ENCODE data around the gene ZBED2. TPM values are rescaled to one million over a fixed set of nuclear protein-coding genes. Genes with fewer than 3 reads are reported as not detected.

ZBED2 gene
- total and polyA plus RNA-seq, 2 experiments from 2014 or later = not detected

- Histone ChIP-seq H3K4me1 (ENCODE audit: insufficient read depth) (no peaks in the 10 kb centered on the region; the same call in 1 of the 2 replicates), H3K4me2 (no peak overlapping the region), H3K36me3 (ENCODE audit: insufficient read depth) (no peaks in the 10 kb centered on the region), H3K27ac (ENCODE audit: low read depth) (no peak overlapping the region), H3K4me3 (no peak overlapping the region), H2AFZ (no peak overlapping the region), H4K20me1 (replicated peaks; ENCODE audit: insufficient read depth) (no peaks in the 10 kb centered on the region), H3K27me3 (ENCODE audit: insufficient read depth) (no peaks in the 10 kb centered on the region), H3K79me2 (replicated peaks; ENCODE audit: insufficient read depth) (no peaks in the 10 kb centered on the region), H3K9me2 (ENCODE audit: insufficient read depth) (no peaks in the 10 kb centered on the region; the same call in 1 of the 2 replicates), H3F3A (replicated peaks; ENCODE audit: low read depth) (no peaks in the 10 kb centered on the region)
- DNase-seq (ENCODE audit: low spot score) = no peak
- Mint-ChIP-seq H3K9me3 (no peaks in the 10 kb centered on the region), H3K4me1 (peaks cover 2% of the 10 kb centered on the region; the same call in 2 of the 3 replicates), H3K27me3 (ENCODE audit: insufficient read depth, low read depth, poor library complexity) (no peaks in the 10 kb centered on the region), H3K4me3 (no peak overlapping the region), H3K36me3 (ENCODE audit: low read depth) (no peaks in the 10 kb centered on the region), H3K27ac (no peak overlapping the region)
- TF ChIP-seq EZH2 (IDR thresholded peaks at IDR 0.05; ENCODE audit: low read depth, unreplicated experiment) (no peak), JUNB (IDR thresholded peaks at IDR 0.05; ENCODE audit: unreplicated experiment) (no peak)
- no peak for ATAC-seq
Measured at GRCh38 chr3:111605493-111605892, 10.3 kb upstream of the ZBED2 start.

GRCh38 chr3:111605018-111605417, 9.9 kb upstream of the ZBED2 start:
- H3K79me2 ChIP-seq (replicated peaks; ENCODE audit: insufficient read depth) = no peaks in the 10 kb centered on the region
- no peak overlapping the region for H3K4me2 ChIP-seq
- no peaks in the 10 kb centered on the region for H3K27me3 ChIP-seq (ENCODE audit: insufficient read depth)
- no peak for TF ChIP-seq NANOG (IDR thresholded peaks at IDR 0.05; ENCODE audit: borderline replicate concordance)
- TF ChIP-seq STAT1 (IDR thresholded peaks at IDR 0.05; ENCODE audit: unreplicated experiment) = no peak
- no peak for TF ChIP-seq POLR2AphosphoS5 (IDR thresholded peaks at IDR 0.05; ENCODE audit: low read depth)
- no peak for TF ChIP-seq CTCF (conservative IDR thresholded peaks at IDR 0.05; ENCODE audit: low read depth in 2 of 2)
- H3K4me1 Mint-ChIP-seq = peaks cover 2% of the 10 kb centered on the region; the same call in 2 of the 3 replicates
- H2AFZ ChIP-seq = no peak overlapping the region
- DNase-seq (ENCODE audit: low spot score) (no peak), ATAC-seq (no peak)
- no peak overlapping the region for H3K27ac ChIP-seq (ENCODE audit: low read depth)
- H3K9me3 Mint-ChIP-seq = no peaks in the 10 kb centered on the region
- no peaks in the 10 kb centered on the region for H3F3A ChIP-seq (replicated peaks; ENCODE audit: low read depth)
- no peak overlapping the region for H3K27ac Mint-ChIP-seq
- H3K9me2 ChIP-seq (ENCODE audit: insufficient read depth) = no peaks in the 10 kb centered on the region; the same call in 1 of the 2 replicates
- H3K36me3 ChIP-seq (ENCODE audit: insufficient read depth) = no peaks in the 10 kb centered on the region
- H3K27me3 Mint-ChIP-seq (ENCODE audit: insufficient read depth, low read depth, poor library complexity) = no peaks in the 10 kb centered on the region
- no peaks in the 10 kb centered on the region for H4K20me1 ChIP-seq (replicated peaks; ENCODE audit: insufficient read depth)
- no peak overlapping the region for H3K4me3 ChIP-seq
- no peaks in the 10 kb centered on the region; the same call in 1 of the 2 replicates for H3K4me1 ChIP-seq (ENCODE audit: insufficient read depth)
- no peaks in the 10 kb centered on the region for H3K36me3 Mint-ChIP-seq (ENCODE audit: low read depth)
- no peak overlapping the region for H3K4me3 Mint-ChIP-seq

GRCh38 chr3:111604119-111604518, 9.0 kb upstream of the ZBED2 start:
- H3K9me2 ChIP-seq (ENCODE audit: insufficient read depth) = no peaks in the 10 kb centered on the region; the same call in 1 of the 2 replicates
- H3K9me3 Mint-ChIP-seq = no peaks in the 10 kb centered on the region
- TF ChIP-seq NANOG (IDR thresholded peaks at IDR 0.05; ENCODE audit: borderline replicate concordance) (no peak), ZNF114 (CRISPR knock-in tag; IDR thresholded peaks at IDR 0.05) (no peak), EZH2phosphoT487 (IDR thresholded peaks at IDR 0.05; ENCODE audit: unreplicated experiment) (no peak), ZNF462 (CRISPR knock-in tag; IDR thresholded peaks at IDR 0.05) (no peak)

More at GRCh38 chr3:111604119-111604518, 9.0 kb upstream of the ZBED2 start:
- DNase-seq (ENCODE audit: low spot score) (no peak), ATAC-seq (no peak)
- no peaks in the 10 kb centered on the region for H3K79me2 ChIP-seq (replicated peaks; ENCODE audit: insufficient read depth)
- peaks cover 2% of the 10 kb centered on the region; the same call in 2 of the 3 replicates for H3K4me1 Mint-ChIP-seq
- H2AFZ ChIP-seq = no peak overlapping the region
- no peak overlapping the region for H3K27ac ChIP-seq (ENCODE audit: low read depth)
- H3K4me2 ChIP-seq = no peak overlapping the region
- no peak overlapping the region for H3K27ac Mint-ChIP-seq
- no peaks in the 10 kb centered on the region for H3K36me3 Mint-ChIP-seq (ENCODE audit: low read depth)
- no peaks in the 10 kb centered on the region for H3F3A ChIP-seq (replicated peaks; ENCODE audit: low read depth)
- H3K4me3 ChIP-seq = no peak overlapping the region
- H3K4me1 ChIP-seq (ENCODE audit: insufficient read depth) = no peaks in the 10 kb centered on the region; the same call in 1 of the 2 replicates
- no peaks in the 10 kb centered on the region for H3K36me3 ChIP-seq (ENCODE audit: insufficient read depth)
- no peaks in the 10 kb centered on the region for H3K27me3 ChIP-seq (ENCODE audit: insufficient read depth)
- H3K27me3 Mint-ChIP-seq (ENCODE audit: insufficient read depth, low read depth, poor library complexity) = no peaks in the 10 kb centered on the region
- no peak overlapping the region for H3K4me3 Mint-ChIP-seq
- no peaks in the 10 kb centered on the region for H4K20me1 ChIP-seq (replicated peaks; ENCODE audit: insufficient read depth)

All from GM23338 (cell line).